IPS-18a (cell line): ENCODE data around the gene MAP1LC3B2.

Experiments used
- H3K27ac ChIP-seq: one replicate; pipeline ENCODE4 v1.5.1; 2013; ENCODE audit warnings: low read length
- H3K27me3 ChIP-seq: one replicate; pipeline ENCODE4 v1.6.1; 2013; ENCODE audit warnings: mild to moderate bottlenecking, low read length; ENCODE audit not compliant: control insufficient read depth, insufficient read depth
- H3K36me3 ChIP-seq: one replicate; pipeline ENCODE4 v1.6.1; 2013; ENCODE audit warnings: low read depth, low read length; ENCODE audit not compliant: control insufficient read depth
- H3K4me1 ChIP-seq: one replicate; pipeline ENCODE4 v1.6.1; 2013; ENCODE audit warnings: low read depth, low read length; ENCODE audit not compliant: control insufficient read depth
- H3K4me3 ChIP-seq: one replicate; pipeline ENCODE4 v1.5.1; 2013; ENCODE audit warnings: low read length
- H3K9ac ChIP-seq: one replicate; pipeline ENCODE4 v1.6.1; 2013; ENCODE audit warnings: mild to moderate bottlenecking, low read length, moderate library complexity
- H3K9me3 ChIP-seq: one replicate; pipeline ENCODE4 v1.6.1; 2013; ENCODE audit warnings: low read depth, low read length; ENCODE audit not compliant: control insufficient read depth

Gene MAP1LC3B2

GRCh38 chr12:116539361-116539771, 19.8 kb upstream of the MAP1LC3B2 start:
- Histone ChIP-seq H3K4me1 (peaks cover 24% of the 10 kb centered on the region), H3K9ac (peak overlapping the region; percentile 3), H3K27me3 (no peaks in the 10 kb centered on the region), H3K4me3 (peak overlapping the region; percentile 32), H3K27ac (no peak overlapping the region), H3K9me3 (no peaks in the 10 kb centered on the region), H3K36me3 (no peaks in the 10 kb centered on the region)

GRCh38 chr12:116539905-116540482, 19.2 kb upstream of the MAP1LC3B2 start:
- Histone ChIP-seq H3K4me3 (peak overlapping the region; percentile 32), H3K36me3 (no peaks in the 10 kb centered on the region), H3K4me1 (peaks cover 24% of the 10 kb centered on the region), H3K27ac (peak overlapping the region; percentile 34), H3K27me3 (no peaks in the 10 kb centered on the region), H3K9me3 (no peaks in the 10 kb centered on the region), H3K9ac (peak overlapping the region; percentile 3)

DNA sequence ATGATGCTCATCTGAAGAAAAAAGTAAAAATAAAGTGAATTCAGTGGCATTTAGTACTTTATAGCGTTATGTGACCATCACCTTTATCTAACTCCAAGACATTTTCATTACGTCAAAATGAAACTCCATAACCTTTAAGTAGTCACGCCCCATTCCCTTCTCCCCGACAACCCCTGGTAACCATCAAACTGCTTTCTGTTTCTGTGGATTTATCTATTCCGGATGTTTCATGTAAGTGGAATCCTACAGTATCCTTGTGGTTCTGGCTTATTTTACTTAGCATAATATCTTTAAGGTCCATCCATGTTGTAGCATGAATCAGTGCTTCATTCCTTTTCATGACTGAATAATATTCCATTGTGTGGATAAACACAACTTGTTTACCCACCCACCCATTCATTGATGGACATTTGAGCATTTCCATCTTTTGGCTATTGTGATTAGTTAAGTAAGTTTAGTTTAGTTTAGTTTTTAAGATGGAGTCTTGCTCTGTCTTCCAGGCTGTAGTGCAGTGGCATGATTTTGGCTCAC, 18.5 kb upstream of the MAP1LC3B2 start:
- H3K27ac ChIP-seq = peak overlapping the region; percentile 34
- H3K4me1 ChIP-seq = peaks cover 24% of the 10 kb centered on the region

GRCh38 chr12:116541547-116542344, 17.4 kb upstream of the MAP1LC3B2 start:
- peaks cover 24% of the 10 kb centered on the region for H3K4me1 ChIP-seq
- no peaks in the 10 kb centered on the region for H3K27me3 ChIP-seq
- no peak overlapping the region for H3K27ac ChIP-seq
- H3K9ac ChIP-seq = no peak overlapping the region
- H3K36me3 ChIP-seq = no peaks in the 10 kb centered on the region
- H3K4me3 ChIP-seq = no peak overlapping the region
- H3K9me3 ChIP-seq = no peaks in the 10 kb centered on the region

More for the DNA sequence above, 18.5 kb upstream of the MAP1LC3B2 start:
- H3K9ac ChIP-seq = no peak overlapping the region
- no peaks in the 10 kb centered on the region for H3K9me3 ChIP-seq
- peak overlapping the region; percentile 32 for H3K4me3 ChIP-seq
- H3K36me3 ChIP-seq = no peaks in the 10 kb centered on the region
- no peaks in the 10 kb centered on the region for H3K27me3 ChIP-seq

- Histone ChIP-seq H3K9me3 (no peaks in the 10 kb centered on the region), H3K27ac (no peak overlapping the region), H3K4me1 (peaks cover 24% of the 10 kb centered on the region), H3K27me3 (no peaks in the 10 kb centered on the region), H3K4me3 (no peak overlapping the region), H3K36me3 (no peaks in the 10 kb centered on the region), H3K9ac (no peak overlapping the region)
Measured at GRCh38 chr12:116542345-116542956, 16.7 kb upstream of the MAP1LC3B2 start.

GRCh38 chr12:116544656-116545055, 14.5 kb upstream of the MAP1LC3B2 start:
- Histone ChIP-seq H3K36me3 (no peaks in the 10 kb centered on the region), H3K27me3 (no peaks in the 10 kb centered on the region), H3K9me3 (no peaks in the 10 kb centered on the region), H3K4me3 (no peak overlapping the region), H3K4me1 (peaks cover 11% of the 10 kb centered on the region), H3K9ac (no peak overlapping the region), H3K27ac (no peak overlapping the region)

DNA sequence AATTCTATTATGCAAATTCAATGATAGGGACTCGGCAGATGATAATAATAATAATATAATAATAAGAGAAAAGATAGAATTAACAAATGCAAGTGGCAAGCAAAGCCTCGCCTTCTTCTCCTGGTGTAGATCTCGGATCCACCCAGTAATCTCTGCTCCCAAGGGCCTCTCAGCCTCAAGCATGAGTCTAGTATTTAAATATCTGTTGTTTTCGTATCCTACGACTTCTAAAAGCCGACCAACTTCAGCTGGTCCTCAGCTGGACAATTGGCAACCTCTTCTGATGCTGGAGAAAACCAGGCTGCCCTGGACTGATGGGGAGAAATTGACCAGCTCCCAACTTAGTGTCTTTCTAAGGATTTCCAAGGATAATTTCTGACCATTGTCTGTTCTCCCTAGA, 14.0 kb upstream of the MAP1LC3B2 start:
- Histone ChIP-seq H3K4me1 (peaks cover 6% of the 10 kb centered on the region), H3K27me3 (no peaks in the 10 kb centered on the region), H3K27ac (no peak overlapping the region), H3K4me3 (no peak overlapping the region), H3K9me3 (no peaks in the 10 kb centered on the region), H3K36me3 (no peaks in the 10 kb centered on the region), H3K9ac (no peak overlapping the region)

DNA sequence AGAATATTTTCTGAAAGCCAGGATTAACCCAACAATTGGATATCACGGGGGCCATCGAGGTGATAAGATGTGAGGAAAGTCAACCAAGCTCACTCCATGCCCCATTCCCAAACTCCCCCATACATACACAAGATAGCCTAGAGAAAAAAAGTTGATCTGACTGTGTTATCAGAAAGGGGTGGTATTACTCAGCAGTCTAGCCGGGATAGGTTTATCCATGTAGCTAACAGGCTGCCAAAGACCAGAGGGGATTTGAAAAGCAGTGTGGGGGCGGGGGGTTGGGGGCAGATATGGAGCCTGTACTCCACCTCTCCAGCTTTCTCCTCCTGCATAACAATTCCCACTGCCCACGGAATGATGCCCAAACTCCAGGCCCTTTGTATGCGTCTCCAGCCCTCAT, 13.2 kb upstream of the MAP1LC3B2 start:
- Histone ChIP-seq H3K9ac (no peak overlapping the region), H3K4me3 (no peak overlapping the region), H3K4me1 (no peaks in the 10 kb centered on the region), H3K9me3 (no peaks in the 10 kb centered on the region), H3K36me3 (no peaks in the 10 kb centered on the region), H3K27ac (no peak overlapping the region), H3K27me3 (no peaks in the 10 kb centered on the region)

DNA sequence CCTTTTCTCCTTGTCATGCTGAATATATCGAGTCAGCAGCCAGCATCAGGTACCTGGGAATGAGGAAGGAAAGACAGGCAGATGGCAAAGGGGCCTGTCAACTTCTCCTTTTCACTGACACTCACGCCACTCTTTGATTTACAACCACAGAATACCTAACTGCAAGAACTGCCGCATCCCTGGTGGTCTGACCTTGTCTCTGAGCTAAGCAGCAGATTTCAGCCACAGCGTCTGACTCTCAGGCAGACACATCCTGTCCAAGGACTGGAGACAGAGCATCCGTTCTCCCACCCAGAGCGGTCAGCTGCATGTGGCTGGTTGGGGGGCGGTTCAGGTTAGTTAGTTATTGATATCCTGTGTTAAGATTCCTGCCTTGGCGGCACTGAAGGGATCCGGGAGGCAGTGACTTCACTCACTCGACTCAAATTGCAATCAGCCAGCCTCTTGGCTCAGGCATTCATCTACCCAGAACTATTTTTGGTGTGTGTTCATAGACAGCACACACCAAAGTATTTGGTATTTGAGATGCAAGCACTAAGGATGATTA, 11.2 kb upstream of the MAP1LC3B2 start:
- no peaks in the 10 kb centered on the region for H3K9me3 ChIP-seq
- H3K4me1 ChIP-seq = no peaks in the 10 kb centered on the region
- no peak overlapping the region for H3K9ac ChIP-seq
- H3K36me3 ChIP-seq = no peaks in the 10 kb centered on the region
- no peak overlapping the region for H3K27ac ChIP-seq
- H3K27me3 ChIP-seq = no peaks in the 10 kb centered on the region
- H3K4me3 ChIP-seq = no peak overlapping the region

- Histone ChIP-seq H3K4me1 (no peaks in the 10 kb centered on the region), H3K9ac (no peak overlapping the region), H3K9me3 (no peaks in the 10 kb centered on the region), H3K36me3 (no peaks in the 10 kb centered on the region), H3K27me3 (no peaks in the 10 kb centered on the region), H3K4me3 (no peak overlapping the region), H3K27ac (no peak overlapping the region)
Measured at GRCh38 chr12:116549993-116550392, 9.2 kb upstream of the MAP1LC3B2 start.

- Histone ChIP-seq H3K27ac (no peak overlapping the region), H3K9ac (no peak overlapping the region), H3K4me1 (no peaks in the 10 kb centered on the region), H3K27me3 (no peaks in the 10 kb centered on the region), H3K4me3 (no peak overlapping the region), H3K36me3 (no peaks in the 10 kb centered on the region), H3K9me3 (no peaks in the 10 kb centered on the region)
Measured at GRCh38 chr12:116551151-116551550, 8.0 kb upstream of the MAP1LC3B2 start.
